ENCODE measurements around the gene FOXC1.

The FOXC1 gene

DNA sequence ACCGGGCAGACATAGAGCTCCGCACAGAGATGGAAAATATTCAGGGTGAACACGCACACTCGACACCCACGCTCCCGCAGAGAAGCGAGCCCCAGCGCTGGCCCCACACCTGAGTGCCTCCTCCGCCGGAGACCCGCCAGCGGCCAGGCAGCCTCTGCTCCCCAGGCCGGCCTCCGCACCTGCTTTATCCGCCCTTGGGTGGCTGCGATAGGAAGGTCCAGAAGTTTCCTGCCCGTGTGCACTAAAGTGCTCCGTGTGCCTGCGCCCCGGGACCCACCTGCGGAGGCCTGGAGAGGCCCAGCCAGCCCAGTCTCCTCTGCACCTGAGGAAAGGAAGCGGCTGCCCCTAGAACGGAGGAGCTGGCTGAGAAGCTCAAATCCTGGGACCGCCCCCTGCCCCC, 10.8 kb upstream of the FOXC1 start:
- TF ChIP-seq, protein P1, sequence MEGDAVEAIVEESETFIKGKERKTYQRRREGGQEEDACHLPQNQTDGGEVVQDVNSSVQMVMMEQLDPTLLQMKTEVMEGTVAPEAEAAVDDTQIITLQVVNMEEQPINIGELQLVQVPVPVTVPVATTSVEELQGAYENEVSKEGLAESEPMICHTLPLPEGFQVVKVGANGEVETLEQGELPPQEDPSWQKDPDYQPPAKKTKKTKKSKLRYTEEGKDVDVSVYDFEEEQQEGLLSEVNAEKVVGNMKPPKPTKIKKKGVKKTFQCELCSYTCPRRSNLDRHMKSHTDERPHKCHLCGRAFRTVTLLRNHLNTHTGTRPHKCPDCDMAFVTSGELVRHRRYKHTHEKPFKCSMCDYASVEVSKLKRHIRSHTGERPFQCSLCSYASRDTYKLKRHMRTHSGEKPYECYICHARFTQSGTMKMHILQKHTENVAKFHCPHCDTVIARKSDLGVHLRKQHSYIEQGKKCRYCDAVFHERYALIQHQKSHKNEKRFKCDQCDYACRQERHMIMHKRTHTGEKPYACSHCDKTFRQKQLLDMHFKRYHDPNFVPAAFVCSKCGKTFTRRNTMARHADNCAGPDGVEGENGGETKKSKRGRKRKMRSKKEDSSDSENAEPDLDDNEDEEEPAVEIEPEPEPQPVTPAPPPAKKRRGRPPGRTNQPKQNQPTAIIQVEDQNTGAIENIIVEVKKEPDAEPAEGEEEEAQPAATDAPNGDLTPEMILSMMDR (conservative IDR thresholded peaks at IDR 0.05; ENCODE audit: low read depth, low read length), result no peak
- H3K4me3 ChIP-seq (ENCODE audit: low read depth, low read length), result no peak overlapping the region
- DNase-seq (ENCODE audit: low read depth), result no peak

- TF ChIP-seq, protein P1 (conservative IDR thresholded peaks at IDR 0.05; ENCODE audit: low read depth, low read length), result no peak
- no peak for DNase-seq (ENCODE audit: low read depth)
- H3K4me3 ChIP-seq (ENCODE audit: low read depth, low read length), result no peak overlapping the region
These were observed 10.2 kb upstream of the FOXC1 start for GRCh38 chr6:1599469-1599868.

DNA sequence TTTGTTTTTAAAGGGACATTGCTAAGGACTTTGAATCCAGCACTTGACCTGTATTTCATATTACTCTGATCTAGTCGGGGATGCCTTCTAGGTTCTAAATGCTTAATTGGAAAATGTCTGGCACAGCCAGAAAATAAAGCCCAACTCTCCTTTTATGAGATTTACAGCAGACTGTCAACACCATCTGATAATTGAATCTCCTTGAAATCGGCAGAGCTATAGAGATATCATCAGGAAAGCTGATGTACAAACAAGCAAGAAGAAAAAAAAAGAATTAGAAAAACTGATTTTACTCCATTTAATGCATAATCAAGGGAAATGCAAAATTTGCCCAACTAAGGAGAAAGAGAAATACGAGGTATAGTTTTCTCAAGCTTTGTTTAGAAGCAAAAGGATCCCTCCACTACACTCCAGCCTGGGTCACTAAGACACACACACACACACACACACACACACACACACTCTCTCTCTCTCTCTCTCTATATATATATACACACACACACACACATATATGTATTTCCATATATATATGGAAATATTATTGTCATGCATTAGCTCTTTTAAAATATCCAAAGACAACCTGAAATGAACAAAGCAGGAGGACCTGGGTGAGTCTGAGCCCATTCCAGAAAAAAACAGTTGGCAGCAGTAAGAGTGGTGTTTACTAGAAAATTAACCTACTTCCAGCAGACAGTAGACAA, 9.5 kb upstream of the FOXC1 start:
- no peak for DNase-seq (ENCODE audit: low read depth)
- TF ChIP-seq, protein P1 (conservative IDR thresholded peaks at IDR 0.05; ENCODE audit: low read depth, low read length), result no peak
- no peak overlapping the region for H3K4me3 ChIP-seq (ENCODE audit: low read depth, low read length)

GRCh38 chr6:1600764-1601157, 9.0 kb upstream of the FOXC1 start:
- TF ChIP-seq, protein P1 (conservative IDR thresholded peaks at IDR 0.05; ENCODE audit: low read depth, low read length), result no peak
- H3K4me3 ChIP-seq (ENCODE audit: low read depth, low read length), result no peak overlapping the region
- DNase-seq (ENCODE audit: low read depth), result no peak

DNA sequence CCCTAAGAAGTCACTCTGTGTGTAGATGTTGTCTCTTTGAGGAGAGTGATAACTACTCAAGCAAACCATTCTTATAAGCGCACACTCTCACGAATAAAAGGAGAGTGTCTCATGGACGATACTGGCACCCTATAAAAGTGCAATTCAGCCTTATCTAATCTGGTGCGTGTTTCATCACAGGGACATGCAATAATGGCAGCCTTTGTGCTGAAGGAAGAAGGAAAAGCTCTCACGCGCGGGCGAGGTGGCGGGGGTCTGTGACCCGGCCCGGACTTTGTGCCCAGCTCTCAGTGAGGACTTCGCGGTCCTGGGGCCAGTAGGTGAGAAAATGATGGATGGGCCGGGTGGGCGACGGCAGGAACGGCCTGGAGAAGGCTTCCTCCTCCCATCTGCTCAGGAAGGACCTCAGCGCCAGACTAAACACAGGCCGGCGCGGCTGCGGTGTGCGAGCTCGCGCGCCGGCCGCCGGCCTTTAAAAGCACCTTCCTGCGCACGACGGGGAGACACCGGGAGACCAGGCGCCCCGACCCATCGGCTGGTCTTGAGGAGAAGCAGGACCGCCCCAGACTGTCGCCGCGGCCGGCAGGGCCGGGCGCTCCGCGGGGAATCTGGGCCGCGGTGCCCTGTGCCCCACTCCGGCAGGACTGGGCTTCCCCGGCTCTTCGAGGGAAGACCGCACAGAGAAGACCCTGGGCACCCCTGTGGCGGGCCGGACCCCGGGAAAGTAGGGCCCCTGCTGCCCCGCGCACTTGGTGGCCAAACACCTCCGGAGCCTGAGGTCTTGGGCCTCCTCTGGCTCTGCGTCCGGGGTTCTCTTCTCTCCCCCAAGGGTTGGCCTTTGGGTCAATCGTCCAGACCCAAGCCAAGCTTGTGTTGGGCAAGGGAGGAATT, 8.3 kb upstream of the FOXC1 start:
- no peak for DNase-seq (ENCODE audit: low read depth)
- TF ChIP-seq, protein P1 (conservative IDR thresholded peaks at IDR 0.05; ENCODE audit: low read depth, low read length), result no peak
- no peak overlapping the region for H3K4me3 ChIP-seq (ENCODE audit: low read depth, low read length)

GRCh38 chr6:1602049-1602713, 7.5 kb upstream of the FOXC1 start:
- no peak for DNase-seq (ENCODE audit: low read depth)
- H3K4me3 ChIP-seq (ENCODE audit: low read depth, low read length), result no peak overlapping the region
- TF ChIP-seq, protein P1 (conservative IDR thresholded peaks at IDR 0.05; ENCODE audit: low read depth, low read length), result no peak
